GM10266 (cell line): ENCODE measurements around the gene FGF14.

Source experiments
- DNase-seq: peaks from one replicate; pipeline ENCODE4 v3.0.0; 2012; ENCODE audit errors: extremely low spot score
- CTCF ChIP-seq: IDR thresholded peaks from 2 replicates; pipeline ENCODE4 v1.5.1; 2012; ENCODE audit warnings: mild to moderate bottlenecking, low read depth; ENCODE audit not compliant: control insufficient read depth, insufficient read depth; ENCODE audit errors: missing control alignments

FGF14 gene

GRCh38 chr13:101916108-101916774 is 485.6 kb downstream of the FGF14 start:
- no peak for TF ChIP-seq CTCF
- DNase-seq, result peak; percentile 19

- DNase-seq, result no peak
- TF ChIP-seq CTCF, result no peak
Measured at GRCh38 chr13:101915755-101916107, 486.1 kb downstream of the FGF14 start.

- no peak for DNase-seq
Measured at GRCh38 chr13:101915331-101915730, 486.5 kb downstream of the FGF14 start.

GRCh38 chr13:101911752-101912151 is 490.1 kb downstream of the FGF14 start:
- TF ChIP-seq CTCF, result no peak
- DNase-seq, result no peak

More at GRCh38 chr13:101915331-101915730, 486.5 kb downstream of the FGF14 start:
- TF ChIP-seq CTCF, result no peak

- no peak for DNase-seq
- no peak for TF ChIP-seq CTCF
Measured at GRCh38 chr13:101903890-101904289, 498.0 kb downstream of the FGF14 start.

- no peak for TF ChIP-seq CTCF
- DNase-seq, result no peak
Measured at GRCh38 chr13:101898676-101899075, 503.2 kb downstream of the FGF14 start.

GRCh38 chr13:101896541-101896940 is 505.3 kb downstream of the FGF14 start:
- no peak for DNase-seq

More at GRCh38 chr13:101896541-101896940, 505.3 kb downstream of the FGF14 start:
- no peak for TF ChIP-seq CTCF
